Transverse colon (tissue), 4 donors: ENCODE measurements around the gene SLC22A23.

Experiments used
- CTCF ChIP-seq, 5 experiments: fragments of 200-600 bp in 3 of 5; fragments of 450-650 bp in 2 of 5; sonication (generic) in 3 of 5; IDR thresholded peaks; 1 replicate in 2 of 5; 2 replicates in 3 of 5; pipeline ENCODE4 v1.5.1; 2016 to 2017; ENCODE audit warnings: antibody characterized with exemption in 5 of 5, inconsistent platforms in 3 of 5, mild to moderate bottlenecking in 2 of 5, moderate library complexity in 1 of 5
- POLR2A ChIP-seq: fragments of 450-650 bp; IDR thresholded peaks from one replicate; pipeline ENCODE4 v1.6.1; 2016; ENCODE audit warnings: antibody characterized with exemption, mild to moderate bottlenecking, moderate library complexity
- POLR2AphosphoS5 ChIP-seq, 3 donors: sonication (generic); formaldehyde crosslinking; IDR thresholded peaks; one replicate each; pipeline ENCODE4 v1.6.1; 2016; ENCODE audit warnings: antibody characterized with exemption in 3 of 3

- TF ChIP-seq CTCF (IDR thresholded peaks at IDR 0.05) (no peak), POLR2AphosphoS5 (IDR thresholded peaks at IDR 0.05) (no peak), POLR2A (no peak)
Measured at GRCh38 chr6:3318821-3319540, 137.9 kb downstream of the SLC22A23 start.
